PFSK-1 (cell line): ENCODE measurements around the gene CTNNBL1.

Source experiments
- FOXP2 ChIP-seq: optimal IDR thresholded peaks from 2 replicates; pipeline ENCODE3; 2011; ENCODE audit warnings: borderline replicate concordance, control low read depth, inconsistent platforms; ENCODE audit not compliant: insufficient read depth; ENCODE audit errors: extremely low read length, extremely low read depth
- POLR2AphosphoS5 ChIP-seq: IDR thresholded peaks from 2 replicates; pipeline ENCODE4 v1.6.1; 2012; ENCODE audit warnings: low read depth, mild to moderate bottlenecking, control low read depth, low read length, moderate library complexity
- REST ChIP-seq, 2 experiments: IDR thresholded peaks; 2 replicates each; pipeline versions ENCODE4 v1.6.1 to v1.8.0; 2011 to 2012; ENCODE audit warnings: low read depth in 2 of 2, low read length in 2 of 2, control low read depth in 1 of 2, inconsistent platforms in 1 of 2, mild to moderate bottlenecking in 1 of 2, moderate library complexity in 1 of 2; ENCODE audit not compliant: insufficient read depth in 1 of 2
- SIN3A ChIP-seq: IDR thresholded peaks from 2 replicates; pipeline ENCODE4 v1.6.1; 2012; ENCODE audit warnings: mild to moderate bottlenecking, low read length, moderate library complexity, borderline replicate concordance; ENCODE audit not compliant: insufficient read depth
- TAF1 ChIP-seq: IDR thresholded peaks from 2 replicates; pipeline ENCODE4 v1.6.1; 2012; ENCODE audit warnings: low read length, control low read depth, borderline replicate concordance; ENCODE audit not compliant: insufficient read depth

GRCh38 chr20:37866051-37866450 lies 172.2 kb downstream of the CTNNBL1 start:
- no peak for TF ChIP-seq TAF1
- TF ChIP-seq REST (IDR thresholded peaks at IDR 0.05; ENCODE audit: insufficient read depth in 1 of 2, low read depth in 2 of 2, low read length in 2 of 2): no peak
- TF ChIP-seq POLR2AphosphoS5: no peak
- no peak for TF ChIP-seq SIN3A
- no peak for TF ChIP-seq FOXP2
